HG03064 (cell line): ENCODE measurements around the gene ZNF423.

Source experiments
- ATAC-seq: cut with Tn5 transposase; IDR thresholded peaks from one replicate; pipeline ENCODE4 v1.9.1; 2021; ENCODE audit warnings: low read depth; ENCODE audit not compliant: unreplicated experiment

ZNF423 gene

GRCh38 chr16:49793244-49793643 is 62.7 kb downstream of the ZNF423 start:
- ATAC-seq = no peak

DNA sequence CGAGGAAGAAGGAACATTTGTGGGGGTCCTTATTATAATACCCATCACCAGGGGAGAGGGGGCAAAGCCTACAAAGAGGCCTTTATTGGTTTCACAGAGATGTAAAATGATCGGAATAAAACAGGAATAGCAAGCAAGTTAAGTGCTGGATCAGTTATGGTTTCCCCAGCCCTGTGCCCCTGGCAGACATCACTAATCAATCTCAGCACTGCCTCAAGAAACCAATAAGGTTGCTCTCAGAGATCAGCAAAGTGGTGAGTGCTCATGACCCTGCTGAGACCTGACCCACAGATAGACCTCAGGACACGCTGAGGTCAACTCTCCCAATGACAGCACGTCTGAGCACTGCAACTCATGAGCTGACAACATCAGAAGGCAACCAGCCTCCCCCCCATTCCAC is 66.3 kb downstream of the ZNF423 start:
- ATAC-seq = no peak

DNA sequence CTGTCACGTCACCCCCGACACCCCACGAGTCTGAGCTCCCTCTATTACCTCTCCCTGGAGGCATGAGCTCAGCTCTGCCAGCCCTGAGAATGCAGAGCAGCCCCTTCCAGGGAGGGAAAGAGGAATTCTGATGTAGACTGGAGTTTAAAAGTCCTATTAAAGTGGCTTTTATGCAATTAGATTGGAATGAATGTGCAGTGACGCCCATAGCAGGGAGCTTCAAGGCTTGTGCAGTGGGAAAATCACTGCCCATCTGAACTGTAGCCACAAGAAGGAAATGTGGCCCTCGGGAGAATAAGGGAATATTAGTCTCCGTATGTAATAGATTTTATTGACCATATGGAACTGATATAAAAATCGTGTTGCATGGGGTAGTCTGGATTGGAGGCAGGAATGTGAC is 66.9 kb downstream of the ZNF423 start:
- ATAC-seq = no peak

- no peak for ATAC-seq
Observed at GRCh38 chr16:49788572-49788971, 67.3 kb downstream of the ZNF423 start.

DNA sequence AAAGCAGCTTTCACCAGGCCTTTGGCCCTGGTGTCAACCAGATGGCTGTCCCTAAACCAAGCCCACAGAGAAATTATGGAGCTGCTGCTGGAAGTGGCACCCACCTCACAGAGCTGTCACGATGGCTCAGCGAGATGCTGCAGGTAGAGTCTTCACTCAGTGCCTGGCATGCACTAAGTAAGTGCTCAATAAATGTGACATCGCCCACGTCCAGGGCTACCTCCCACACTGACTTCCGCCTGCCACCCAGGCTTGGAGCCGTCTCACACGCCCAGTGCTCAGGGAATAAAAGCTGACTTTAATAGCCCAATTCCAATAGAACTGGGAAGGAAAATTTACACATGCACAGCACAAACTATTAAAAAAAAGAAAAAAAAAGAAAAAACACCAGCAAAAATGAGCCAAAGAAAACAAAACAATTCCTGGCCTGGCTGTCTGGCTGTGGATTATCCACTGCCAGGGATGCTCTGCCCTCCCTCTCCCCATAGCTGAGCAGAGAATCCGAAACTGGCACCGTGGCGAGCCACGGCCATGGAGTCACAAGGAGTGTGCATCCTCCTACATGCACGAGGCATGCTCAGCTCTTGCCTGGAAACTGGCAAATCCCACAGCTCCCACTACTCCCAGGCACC is 68.9 kb downstream of the ZNF423 start:
- no peak for ATAC-seq

DNA sequence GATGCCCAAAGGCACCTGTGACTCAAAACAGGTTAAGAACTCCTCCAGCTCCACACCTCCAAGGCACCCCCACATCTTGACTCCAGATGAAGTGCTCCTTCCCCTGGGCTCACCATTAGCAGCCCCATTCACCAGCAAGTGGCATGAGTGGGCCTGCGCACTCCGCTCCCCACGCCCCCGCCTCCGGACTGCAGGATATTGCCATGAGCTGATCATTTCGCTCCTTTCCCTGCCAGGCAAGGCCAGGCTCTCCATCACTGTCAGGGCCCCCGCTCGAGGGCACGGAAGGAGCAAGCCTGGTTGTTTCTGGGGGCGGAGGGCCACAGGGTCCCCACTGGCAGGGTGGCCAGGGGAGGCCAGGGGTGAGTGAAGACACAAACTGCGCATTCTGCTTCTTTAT is 69.9 kb downstream of the ZNF423 start:
- no peak for ATAC-seq

DNA sequence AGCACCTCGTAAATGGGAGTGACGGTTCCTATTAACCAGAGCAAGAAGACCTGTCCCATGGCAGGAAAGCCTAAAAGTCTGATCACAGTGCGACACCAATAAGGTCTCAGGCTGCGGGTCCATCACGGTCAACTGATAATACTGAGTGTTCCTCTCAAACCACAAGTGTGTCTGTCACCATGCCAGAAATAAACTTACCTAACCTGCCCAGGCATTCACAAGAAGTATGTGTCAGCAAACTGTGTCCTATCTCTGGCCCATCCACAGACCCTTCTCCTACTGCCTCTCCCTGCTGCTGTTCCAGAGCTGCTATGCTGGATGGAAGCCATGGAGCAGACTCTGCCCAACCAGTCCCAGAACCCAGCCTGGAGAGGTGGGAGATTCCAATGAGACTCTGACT is 73.5 kb downstream of the ZNF423 start:
- ATAC-seq = no peak

- ATAC-seq = no peak
Observed at GRCh38 chr16:49781401-49781800, 74.5 kb downstream of the ZNF423 start.

GRCh38 chr16:49780433-49780832 is 75.5 kb downstream of the ZNF423 start:
- no peak for ATAC-seq

GRCh38 chr16:49779979-49780378 is 75.9 kb downstream of the ZNF423 start:
- ATAC-seq = no peak

- no peak for ATAC-seq
Observed at GRCh38 chr16:49778202-49778930, 77.5 kb downstream of the ZNF423 start.

DNA sequence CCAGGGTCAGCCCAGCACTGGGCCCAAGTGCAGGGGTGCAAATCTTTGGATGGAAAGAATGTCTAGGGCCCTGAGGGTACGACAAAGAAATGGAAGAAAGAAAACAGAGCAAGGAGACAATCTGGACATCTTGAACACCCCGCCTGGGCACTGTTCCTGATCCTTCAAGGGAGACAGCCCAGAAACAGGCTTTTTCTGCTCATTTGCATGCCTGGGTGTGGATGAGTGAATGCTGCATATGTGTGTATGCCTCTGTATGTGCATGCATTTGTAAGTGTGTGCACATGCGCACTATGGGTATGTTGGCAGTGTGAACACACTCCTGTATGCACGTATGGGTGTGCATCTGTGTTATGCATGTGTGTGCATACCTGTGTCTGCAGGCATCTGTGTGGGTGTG is 79.2 kb downstream of the ZNF423 start:
- no peak for ATAC-seq

DNA sequence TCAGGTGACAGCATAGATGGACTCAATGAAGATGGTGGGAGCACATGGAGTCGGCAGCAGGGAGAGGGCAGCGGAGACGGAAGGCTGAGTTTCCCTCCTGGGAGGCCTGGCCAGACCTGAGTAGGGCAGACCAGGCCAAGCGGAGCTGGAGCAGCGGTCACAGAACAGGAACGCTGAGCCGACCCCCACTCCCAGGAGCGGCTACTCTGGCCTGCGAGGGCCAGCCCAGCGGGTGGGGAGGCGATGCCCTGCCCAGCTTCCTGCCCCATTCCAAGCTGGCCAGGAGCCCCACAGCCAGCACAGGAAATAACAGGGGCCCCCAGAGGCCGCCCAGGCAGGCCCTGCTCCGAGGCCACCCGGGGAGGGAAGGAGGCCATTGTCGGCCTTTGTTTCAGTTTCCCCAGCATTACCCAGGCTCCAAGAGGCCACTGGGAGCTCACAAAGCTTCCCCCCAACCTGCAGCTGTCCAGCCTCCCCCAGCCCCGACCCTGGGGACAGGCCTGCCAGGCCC is 79.8 kb downstream of the ZNF423 start:
- no peak for ATAC-seq

DNA sequence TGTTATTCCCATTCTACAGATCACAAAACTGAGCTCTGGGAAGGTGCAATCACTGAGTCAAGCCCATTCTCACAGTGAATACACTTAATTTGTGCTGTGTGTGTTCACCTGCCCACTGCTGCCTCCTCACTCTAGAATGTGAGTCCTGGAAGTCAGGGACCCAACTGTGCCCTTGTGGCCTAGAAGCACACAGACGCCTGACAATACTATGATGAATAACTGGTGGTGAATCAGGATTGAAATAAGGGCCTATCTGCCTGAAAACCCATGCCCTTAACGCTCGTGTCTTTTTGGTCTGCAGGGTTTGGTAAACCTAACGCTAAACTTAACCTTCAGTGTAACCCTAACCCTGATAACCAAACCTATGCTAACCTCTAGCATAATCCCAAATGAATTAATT is 80.3 kb downstream of the ZNF423 start:
- ATAC-seq = no peak

DNA sequence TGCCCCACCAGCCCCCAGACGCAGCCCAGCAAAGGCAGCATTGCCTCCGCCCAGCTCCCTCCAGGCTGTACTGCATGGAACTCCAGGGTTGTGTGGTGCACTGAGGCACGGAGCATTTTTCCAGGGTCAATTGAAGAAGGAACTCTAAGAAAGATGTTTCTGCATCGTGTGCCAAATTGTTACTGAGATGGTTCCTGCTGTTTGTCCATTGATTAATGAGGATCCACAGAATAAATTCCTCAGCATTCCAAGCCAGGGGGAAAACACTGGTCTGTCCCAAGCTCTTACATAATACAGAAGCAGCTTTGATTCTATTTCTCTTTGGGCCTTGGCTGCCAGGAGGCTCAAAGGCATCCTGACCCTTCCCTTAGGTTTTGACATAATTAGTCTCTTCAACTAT is 80.9 kb downstream of the ZNF423 start:
- ATAC-seq = no peak

GRCh38 chr16:49773534-49774475 is 82.1 kb downstream of the ZNF423 start:
- no peak for ATAC-seq

GRCh38 chr16:49767998-49768397 is 87.9 kb downstream of the ZNF423 start:
- ATAC-seq = no peak

DNA sequence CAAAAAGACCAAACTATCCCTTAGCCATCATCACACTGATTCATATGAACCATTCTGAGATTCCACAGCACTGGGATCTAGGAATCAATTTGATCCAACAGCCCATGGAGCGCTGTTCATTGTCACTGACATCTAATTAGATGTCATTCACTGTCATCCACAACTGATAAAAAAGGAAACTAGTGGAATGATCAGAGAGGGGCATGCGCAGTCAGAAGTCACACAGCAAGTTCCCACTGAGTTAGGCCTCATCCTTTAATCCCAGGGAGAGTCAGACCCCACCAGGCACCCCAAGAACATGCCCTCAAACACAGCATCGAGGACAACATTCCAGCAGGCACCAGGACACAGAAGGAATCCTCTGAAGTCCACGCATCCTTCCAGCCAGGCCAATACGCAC is 88.5 kb downstream of the ZNF423 start:
- ATAC-seq = no peak

- ATAC-seq = no peak
Observed at GRCh38 chr16:49766225-49766624, 89.7 kb downstream of the ZNF423 start.

DNA sequence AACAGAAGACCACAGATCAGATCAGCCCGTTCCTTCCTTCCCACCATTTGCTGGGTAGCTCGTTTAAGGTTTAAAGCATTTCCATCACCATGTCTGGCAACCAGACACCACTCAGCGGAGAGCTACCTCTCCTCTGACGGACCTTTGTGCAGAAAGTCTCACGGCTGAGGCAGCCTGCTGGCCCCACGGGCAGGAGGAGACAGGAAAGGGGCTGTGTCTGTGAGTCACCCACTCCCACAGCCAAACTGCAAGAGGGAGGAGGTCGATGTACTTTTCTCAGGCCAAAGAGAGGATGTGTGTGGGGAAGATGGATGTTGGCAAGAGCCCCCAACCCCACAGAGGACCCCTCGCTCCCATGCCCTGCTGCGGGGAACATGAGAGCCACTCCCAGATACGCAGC is 92.1 kb downstream of the ZNF423 start:
- no peak for ATAC-seq

- no peak for ATAC-seq
Observed at GRCh38 chr16:49760815-49761214, 95.1 kb downstream of the ZNF423 start.
